GM19468 (cell line): ENCODE results near the gene RAPGEF1.
"Not testable (repeated sequence)": the region's sequence is repeated elsewhere in the genome, so short reads cannot be mapped to it uniquely, and the experiment has no call there.

ENCODE experiments used
- ATAC-seq: cut with Tn5 transposase; IDR thresholded peaks from one replicate; pipeline ENCODE4 v1.9.1; 2021; ENCODE audit warnings: mild to moderate bottlenecking, moderate library complexity, moderate number of reproducible peaks; ENCODE audit not compliant: unreplicated experiment; ENCODE audit errors: extremely low read depth

The RAPGEF1 gene

GRCh38 chr9:131674425-131675421 is 65.2 kb downstream of the RAPGEF1 start:
- no peak for ATAC-seq

DNA sequence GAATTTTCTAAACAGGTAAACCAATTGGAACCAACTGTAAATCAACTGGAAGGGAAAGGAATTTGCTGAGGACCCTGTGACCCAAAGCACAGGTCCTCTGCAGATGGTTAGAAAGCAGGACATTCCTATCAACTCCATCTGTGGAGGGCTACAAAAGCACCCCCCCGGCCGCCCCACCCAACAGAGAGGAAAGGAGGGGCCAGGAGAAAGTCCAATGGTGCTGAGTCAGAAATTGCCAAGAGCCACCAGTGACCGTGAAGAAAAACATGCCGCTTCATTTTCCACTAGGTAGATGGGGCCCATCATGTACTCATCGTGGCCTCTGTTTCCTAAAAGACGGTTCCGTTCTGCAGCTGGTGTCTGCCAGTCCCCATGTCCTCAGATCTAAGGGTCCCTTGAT is 66.3 kb downstream of the RAPGEF1 start:
- ATAC-seq: no peak

- no peak for ATAC-seq
Measured at GRCh38 chr9:131673068-131673467, 66.8 kb downstream of the RAPGEF1 start.

DNA sequence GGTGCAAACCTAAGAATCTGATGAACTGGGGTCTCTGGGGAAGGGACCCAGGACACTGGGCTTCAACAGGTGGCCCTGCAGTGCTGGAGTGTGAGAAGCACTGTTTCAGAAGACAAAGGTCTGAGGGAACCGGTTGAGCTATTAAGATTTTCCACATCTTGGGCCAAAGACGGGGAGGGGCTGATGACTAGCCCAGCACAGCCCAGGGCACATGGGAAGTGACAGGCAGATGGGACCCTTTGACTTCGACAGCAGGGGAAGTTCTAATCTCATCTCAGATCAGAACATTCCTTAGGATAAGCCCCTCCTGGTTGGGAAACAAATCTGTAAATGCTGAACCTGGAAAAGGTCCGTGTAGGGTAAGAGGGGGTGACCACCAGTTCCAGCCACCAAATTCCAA is 67.4 kb downstream of the RAPGEF1 start:
- no peak for ATAC-seq

GRCh38 chr9:131671133-131671520 is 68.7 kb downstream of the RAPGEF1 start:
- no peak for ATAC-seq

DNA sequence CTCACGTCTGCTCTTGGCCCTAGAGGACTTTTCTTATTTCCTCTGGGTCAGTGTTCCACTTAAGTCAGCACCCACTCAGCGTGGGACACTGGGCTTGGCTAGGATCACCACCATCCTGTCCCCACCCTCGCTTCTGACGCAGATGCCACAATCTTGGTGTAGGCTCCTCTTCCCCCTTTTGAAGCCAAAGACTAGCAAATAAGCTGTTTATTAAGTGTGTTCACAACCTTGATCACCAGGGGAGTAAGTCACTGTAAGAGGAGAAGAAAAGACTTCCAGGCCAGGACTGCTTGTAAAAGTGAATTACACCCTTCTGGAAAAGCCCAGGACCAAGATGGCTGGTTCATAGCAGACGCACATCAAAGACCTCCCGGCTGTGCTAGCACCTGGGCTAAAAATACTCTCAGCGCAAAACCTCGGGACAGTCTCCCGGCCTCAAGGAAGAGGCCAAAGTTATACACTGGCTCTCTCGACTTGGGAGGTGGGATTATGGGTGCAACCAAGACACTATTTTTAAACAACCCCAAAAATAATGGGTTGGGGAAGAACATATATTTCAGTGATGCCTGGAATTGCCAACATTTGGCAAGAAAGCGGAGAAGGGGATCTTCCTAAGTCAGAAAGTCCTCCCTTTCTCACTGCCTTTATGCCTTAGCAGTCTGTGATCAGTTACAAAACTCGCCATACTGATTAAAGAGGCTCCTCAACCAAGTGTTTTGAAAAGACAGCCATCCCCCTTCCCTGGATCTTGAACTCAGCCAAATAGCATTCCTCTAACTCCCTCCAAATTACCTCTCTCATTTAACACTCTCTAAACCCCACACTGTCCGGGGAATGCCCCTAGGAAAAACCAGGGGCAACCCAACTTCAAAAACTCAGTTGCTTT is 69.4 kb downstream of the RAPGEF1 start:
- no peak for ATAC-seq

DNA sequence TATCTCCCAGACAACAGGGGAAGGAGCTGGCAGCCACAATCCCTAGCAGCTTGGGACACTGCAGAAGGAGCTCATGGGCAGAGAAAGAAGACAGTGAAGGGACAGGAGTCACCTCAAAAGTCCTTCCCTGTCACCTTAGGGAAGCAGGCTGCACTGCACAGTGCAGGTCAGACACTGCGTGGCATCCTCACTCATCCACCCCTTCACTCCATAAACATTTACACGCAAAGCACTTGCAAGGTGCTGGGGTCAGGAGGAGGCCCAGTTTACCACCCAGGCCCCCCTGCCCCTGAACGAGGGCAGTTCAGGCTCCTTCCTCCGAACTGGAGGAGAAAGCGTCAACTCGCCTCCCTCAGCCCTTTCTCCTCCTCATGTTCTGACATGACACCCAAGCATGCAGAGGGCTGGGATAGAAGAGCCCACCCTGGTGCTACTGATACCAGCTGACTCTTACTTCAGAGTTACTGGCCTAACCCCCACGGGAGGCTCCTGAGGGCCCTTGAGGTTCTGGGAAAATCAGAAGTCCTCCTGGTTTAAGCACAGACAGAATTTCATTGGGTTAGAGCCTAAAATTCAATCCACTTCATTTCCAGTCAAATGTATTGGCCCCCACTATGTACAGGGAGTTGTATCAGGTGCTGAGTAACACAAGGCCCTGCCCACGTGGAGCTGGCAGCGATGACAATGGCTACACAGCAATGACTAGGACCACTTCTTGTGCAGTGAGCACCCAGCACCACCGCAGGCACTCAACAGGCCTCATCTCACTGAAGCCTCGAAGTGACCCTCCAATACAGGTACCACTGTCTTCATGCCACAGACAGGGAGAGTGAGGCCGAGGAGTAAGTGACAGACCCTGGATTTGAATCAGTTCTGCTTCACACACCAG is 70.4 kb downstream of the RAPGEF1 start:
- no peak for ATAC-seq

DNA sequence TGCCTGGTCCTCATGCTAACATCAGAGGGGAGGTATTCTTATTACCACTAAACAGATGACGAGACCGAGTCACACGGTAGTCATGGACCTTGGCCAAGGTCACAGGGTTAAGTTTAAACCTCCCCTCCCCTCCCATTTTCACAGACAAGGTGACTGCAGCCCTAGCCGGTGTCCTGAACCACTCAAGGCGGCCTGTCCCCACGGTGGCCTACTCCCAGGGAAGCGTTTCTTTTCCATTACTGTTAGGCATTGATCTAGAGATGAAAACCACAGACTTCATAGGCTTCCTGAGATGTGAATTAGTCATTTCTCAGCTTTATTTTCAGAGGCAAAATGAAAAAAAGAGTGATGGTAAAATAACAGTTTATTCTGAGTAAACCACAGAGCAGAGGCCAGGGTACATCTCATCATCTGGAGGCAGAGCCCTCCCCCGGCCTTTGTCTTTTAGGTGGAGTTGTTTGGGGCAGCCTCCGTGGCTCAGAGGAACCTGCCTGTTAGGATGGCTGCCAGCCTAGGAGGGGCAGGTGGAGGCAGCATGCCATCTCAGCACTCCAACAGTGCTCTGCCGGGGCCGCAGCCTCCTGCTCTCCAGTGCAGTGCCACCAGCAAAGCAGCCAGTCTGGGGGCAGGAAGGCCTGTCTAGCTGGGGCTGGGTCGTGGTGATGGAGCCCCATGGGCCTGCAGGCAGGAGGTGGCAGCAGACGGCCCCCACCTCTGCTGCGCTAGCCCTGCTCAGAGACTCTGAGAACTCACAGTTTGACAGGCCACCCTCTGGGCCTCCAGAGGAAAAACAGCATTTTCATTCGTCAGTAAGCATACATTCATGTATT is 71.2 kb downstream of the RAPGEF1 start:
- ATAC-seq: no peak

- ATAC-seq: no peak
Measured at GRCh38 chr9:131668057-131668438, 71.8 kb downstream of the RAPGEF1 start.

DNA sequence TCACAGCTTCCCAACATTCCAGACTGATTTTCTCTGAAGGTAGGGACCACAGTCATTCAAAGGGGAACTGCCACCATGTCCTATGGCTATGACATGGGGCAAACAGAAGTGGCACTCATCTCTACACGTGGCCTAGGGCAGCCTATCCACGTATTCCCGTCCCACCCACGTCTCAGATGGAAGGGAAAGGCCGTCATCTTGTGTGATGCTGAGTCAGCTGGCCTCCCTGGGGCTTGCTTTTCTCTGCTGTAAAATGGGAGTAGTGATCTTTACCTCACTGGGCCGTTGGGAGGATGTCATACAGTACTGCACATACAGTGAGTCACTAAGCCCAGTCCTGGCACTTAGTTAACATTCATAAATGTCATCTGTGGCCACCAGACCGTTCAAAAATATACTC is 72.3 kb downstream of the RAPGEF1 start:
- no peak for ATAC-seq

DNA sequence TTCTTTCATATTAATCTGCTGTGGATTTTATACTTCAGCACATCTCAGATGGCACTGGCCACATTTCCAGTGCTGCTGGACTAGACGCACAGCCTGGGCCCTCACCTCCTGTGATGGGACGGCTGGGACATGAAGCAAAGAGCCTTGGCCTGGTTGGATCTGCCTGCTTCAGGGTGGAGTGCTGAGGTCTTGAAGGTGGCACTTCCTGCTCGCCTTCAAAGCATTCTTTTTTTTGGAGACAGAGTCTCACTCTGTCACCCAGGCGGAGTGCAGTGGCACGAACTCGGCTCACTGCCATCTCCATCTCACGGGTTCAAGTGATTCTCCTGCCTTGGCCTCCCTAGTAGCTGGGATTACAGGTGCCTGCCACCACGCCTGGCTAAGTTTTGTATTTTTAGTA is 73.1 kb downstream of the RAPGEF1 start:
- no peak for ATAC-seq

- ATAC-seq: no peak
Measured at GRCh38 chr9:131666029-131666428, 73.8 kb downstream of the RAPGEF1 start.

DNA sequence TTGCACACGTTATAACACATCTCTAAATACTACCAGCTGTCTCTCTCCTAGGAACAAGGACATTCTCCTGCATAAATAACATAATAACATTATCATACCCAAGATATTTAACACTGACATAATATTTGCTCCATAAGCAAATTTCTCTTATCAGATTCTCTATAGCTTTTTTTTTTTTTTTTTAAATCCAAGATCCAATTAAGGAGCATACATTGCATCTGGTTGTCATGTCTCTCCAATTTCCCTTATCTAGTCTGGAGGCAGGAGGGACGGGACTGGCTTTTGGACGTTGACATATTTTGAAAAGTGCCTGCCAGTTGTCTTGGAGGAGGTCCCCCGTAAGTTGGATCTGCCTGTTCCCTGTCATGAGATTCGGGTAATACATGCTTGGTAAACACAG is 76.6 kb downstream of the RAPGEF1 start:
- ATAC-seq: no peak

GRCh38 chr9:131662289-131662621 is 77.6 kb downstream of the RAPGEF1 start:
- ATAC-seq: not testable (repeated sequence)

DNA sequence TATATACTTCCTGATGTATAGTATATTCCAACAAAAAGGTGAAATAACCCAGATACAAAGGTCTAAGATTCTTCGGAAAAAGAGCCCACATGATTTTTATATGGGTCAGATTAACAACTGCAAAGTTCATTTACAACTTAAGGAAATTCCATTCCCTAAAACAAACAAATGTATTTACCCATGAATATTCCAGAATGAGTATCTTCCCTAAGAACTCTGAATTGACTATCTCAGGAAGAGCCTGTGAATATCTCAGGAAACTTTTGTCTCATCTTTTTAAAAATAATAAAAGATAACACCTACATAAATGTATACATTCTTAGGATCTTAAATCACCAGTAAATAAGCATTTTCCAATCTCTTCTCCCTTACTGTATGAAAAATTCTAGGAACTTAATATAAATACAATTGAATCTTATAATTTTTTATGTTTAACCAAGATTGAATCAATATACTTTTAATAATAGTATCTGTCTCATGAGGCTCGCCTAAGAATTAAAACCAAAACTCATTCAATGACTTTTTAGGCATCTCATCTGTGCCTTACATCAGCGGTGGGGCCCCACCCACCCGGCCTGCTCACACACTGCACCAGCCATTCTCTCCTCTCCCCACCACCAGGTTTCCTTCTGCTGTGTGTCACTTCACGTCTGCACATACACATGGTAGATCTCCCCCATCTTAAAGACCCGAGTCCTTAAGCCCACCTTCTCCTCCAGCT is 78.1 kb downstream of the RAPGEF1 start:
- ATAC-seq: no peak

GRCh38 chr9:131660466-131661405 is 79.1 kb downstream of the RAPGEF1 start:
- no peak for ATAC-seq

- no peak for ATAC-seq
Measured at GRCh38 chr9:131658377-131659129, 81.3 kb downstream of the RAPGEF1 start.
